ENCODE data around the gene TMEM164.

DNA sequence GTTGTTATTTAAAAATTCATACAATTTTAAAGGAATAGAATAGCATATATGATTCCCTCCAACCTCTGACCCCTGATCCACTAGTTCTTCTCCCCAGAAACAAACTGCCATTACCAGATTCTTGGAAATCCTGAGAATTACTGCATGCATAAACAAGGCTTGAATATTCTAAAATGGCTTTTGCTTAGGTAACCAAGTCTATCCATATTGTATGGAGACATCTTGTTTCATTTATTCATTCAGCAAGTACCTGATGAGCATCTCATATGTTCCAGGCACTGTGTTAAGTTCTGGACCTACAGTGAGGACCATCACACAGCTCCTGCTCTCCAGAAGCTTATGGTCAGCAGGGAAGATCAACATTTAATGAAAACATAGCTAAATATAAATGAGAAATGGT lies 49.4 kb downstream of the TMEM164 start:
- TF ChIP-seq, protein P1, sequence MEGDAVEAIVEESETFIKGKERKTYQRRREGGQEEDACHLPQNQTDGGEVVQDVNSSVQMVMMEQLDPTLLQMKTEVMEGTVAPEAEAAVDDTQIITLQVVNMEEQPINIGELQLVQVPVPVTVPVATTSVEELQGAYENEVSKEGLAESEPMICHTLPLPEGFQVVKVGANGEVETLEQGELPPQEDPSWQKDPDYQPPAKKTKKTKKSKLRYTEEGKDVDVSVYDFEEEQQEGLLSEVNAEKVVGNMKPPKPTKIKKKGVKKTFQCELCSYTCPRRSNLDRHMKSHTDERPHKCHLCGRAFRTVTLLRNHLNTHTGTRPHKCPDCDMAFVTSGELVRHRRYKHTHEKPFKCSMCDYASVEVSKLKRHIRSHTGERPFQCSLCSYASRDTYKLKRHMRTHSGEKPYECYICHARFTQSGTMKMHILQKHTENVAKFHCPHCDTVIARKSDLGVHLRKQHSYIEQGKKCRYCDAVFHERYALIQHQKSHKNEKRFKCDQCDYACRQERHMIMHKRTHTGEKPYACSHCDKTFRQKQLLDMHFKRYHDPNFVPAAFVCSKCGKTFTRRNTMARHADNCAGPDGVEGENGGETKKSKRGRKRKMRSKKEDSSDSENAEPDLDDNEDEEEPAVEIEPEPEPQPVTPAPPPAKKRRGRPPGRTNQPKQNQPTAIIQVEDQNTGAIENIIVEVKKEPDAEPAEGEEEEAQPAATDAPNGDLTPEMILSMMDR (optimal IDR thresholded peaks at IDR 0.05 in 1 of 3, IDR thresholded peaks at IDR 0.05 in 1 of 3, conservative IDR thresholded peaks at IDR 0.05 in 1 of 3; ENCODE audit: extremely low read depth in 1 of 3, insufficient read depth in 2 of 3, low read length in 3 of 3) = no peak
- TF ChIP-seq EZH2 (IDR thresholded peaks at IDR 0.05; ENCODE audit: low read length) = no peak
